Ectodermal cell (in vitro differentiated cells): ENCODE measurements around the gene GRID2.
A peak's percentile ranks its signal among the peaks of the same experiment; 100 is the strongest.

Source experiments
- H3K27ac ChIP-seq: 2 replicates; pipeline ENCODE4 v1.7.0; 2013; ENCODE audit warnings: mild to moderate bottlenecking, low read depth, low read length; ENCODE audit not compliant: insufficient read depth, poor library complexity, severe bottlenecking
- H3K27me3 ChIP-seq: 2 replicates; pipeline ENCODE4 v1.7.0; 2013; ENCODE audit warnings: mild to moderate bottlenecking, low read length; ENCODE audit not compliant: insufficient read depth, control insufficient read depth, poor library complexity, severe bottlenecking
- H3K36me3 ChIP-seq: one replicate; pipeline ENCODE4 v1.7.0; 2013; ENCODE audit warnings: low read length; ENCODE audit not compliant: control insufficient read depth, insufficient read depth
- H3K4me1 ChIP-seq: one replicate; pipeline ENCODE4 v1.7.0; 2013; ENCODE audit warnings: low read length; ENCODE audit not compliant: control insufficient read depth, insufficient read depth
- H3K4me3 ChIP-seq: 2 replicates; pipeline ENCODE4 v1.7.0; 2013; ENCODE audit warnings: low read depth, low read length, control low read depth; ENCODE audit not compliant: insufficient read depth
- H3K9me3 ChIP-seq: 2 replicates; pipeline ENCODE4 v1.7.0; 2013; ENCODE audit warnings: mild to moderate bottlenecking, low read length, moderate library complexity; ENCODE audit not compliant: control insufficient read depth
- WGBS, 2 experiments: methylation state at CpG; one replicate each; pipeline ENCODE4 v1.1.7; 2013; ENCODE audit warnings: missing lambda C conversion rate in 2 of 2; 5-methylcytosine and 5-hydroxymethylcytosine counted together

Gene GRID2

GRCh38 chr4:93466446-93466845 is 1162.7 kb downstream of the GRID2 start:
- Histone ChIP-seq H3K4me3 (no peak overlapping the region), H3K9me3 (no peaks in the 10 kb centered on the region), H3K27me3 (no peaks in the 10 kb centered on the region), H3K27ac (peak overlapping the region; percentile 20), H3K4me1 (peaks cover 6% of the 10 kb centered on the region), H3K36me3 (no peaks in the 10 kb centered on the region)
- 75 to 80% methylated on average over 2 of the region's 2 CpGs for whole genome bisulfite sequencing, 2 experiments

GRCh38 chr4:93467484-93468155 is 1163.9 kb downstream of the GRID2 start:
- 72 to 75% methylated on average over 1 of the region's 1 CpG for WGBS, 2 experiments
- Histone ChIP-seq H3K4me1 (peaks cover 6% of the 10 kb centered on the region), H3K36me3 (no peaks in the 10 kb centered on the region)

GRCh38 chr4:93469560-93469959 is 1165.8 kb downstream of the GRID2 start:
- H3K4me1 ChIP-seq = peaks cover 6% of the 10 kb centered on the region
- H3K9me3 ChIP-seq = no peaks in the 10 kb centered on the region
- 84 to 97% methylated on average over 3 of the region's 3 CpGs for WGBS, 2 experiments
- H3K27ac ChIP-seq = no peak overlapping the region
- H3K27me3 ChIP-seq = no peaks in the 10 kb centered on the region
- no peak overlapping the region for H3K4me3 ChIP-seq
- H3K36me3 ChIP-seq = no peaks in the 10 kb centered on the region

More at GRCh38 chr4:93467484-93468155, 1163.9 kb downstream of the GRID2 start:
- Histone ChIP-seq H3K4me3 (no peak overlapping the region), H3K27me3 (no peaks in the 10 kb centered on the region), H3K9me3 (no peaks in the 10 kb centered on the region), H3K27ac (no peak overlapping the region)

- no peaks in the 10 kb centered on the region for H3K27me3 ChIP-seq
- no peaks in the 10 kb centered on the region for H3K36me3 ChIP-seq
- H3K9me3 ChIP-seq = no peaks in the 10 kb centered on the region
- WGBS, 2 experiments = 83 to 92% methylated on average over 2 of the region's 2 CpGs
- no peak overlapping the region for H3K27ac ChIP-seq
- H3K4me3 ChIP-seq = no peak overlapping the region
- H3K4me1 ChIP-seq = no peaks in the 10 kb centered on the region
These were observed 1172.0 kb downstream of the GRID2 start for GRCh38 chr4:93475730-93476129.

- Histone ChIP-seq H3K36me3 (no peaks in the 10 kb centered on the region), H3K4me1 (no peaks in the 10 kb centered on the region), H3K9me3 (no peaks in the 10 kb centered on the region), H3K4me3 (no peak overlapping the region), H3K27ac (no peak overlapping the region), H3K27me3 (no peaks in the 10 kb centered on the region)
- 100% methylated on average over 1 of the region's 1 CpG for WGBS, 2 experiments
These were observed 1175.0 kb downstream of the GRID2 start for GRCh38 chr4:93478805-93479204.

- no peak overlapping the region for H3K4me3 ChIP-seq
- 84% methylated on average over 1 of the region's 1 CpG for WGBS, 2 experiments
These were observed 1176.7 kb downstream of the GRID2 start for GRCh38 chr4:93480452-93480851.

GRCh38 chr4:93495346-93495745 is 1191.6 kb downstream of the GRID2 start:
- H3K4me1 ChIP-seq = no peaks in the 10 kb centered on the region
- no peak overlapping the region for H3K4me3 ChIP-seq
- H3K36me3 ChIP-seq = no peaks in the 10 kb centered on the region
- H3K27ac ChIP-seq = no peak overlapping the region
- no peaks in the 10 kb centered on the region for H3K9me3 ChIP-seq
- WGBS, 2 experiments = 92 to 95% methylated on average over 3 to 4 of the region's 4 CpGs
- H3K27me3 ChIP-seq = no peaks in the 10 kb centered on the region

More at GRCh38 chr4:93480452-93480851, 1176.7 kb downstream of the GRID2 start:
- no peaks in the 10 kb centered on the region for H3K4me1 ChIP-seq
- H3K9me3 ChIP-seq = no peaks in the 10 kb centered on the region
- H3K36me3 ChIP-seq = no peaks in the 10 kb centered on the region
- H3K27ac ChIP-seq = no peak overlapping the region
- no peaks in the 10 kb centered on the region for H3K27me3 ChIP-seq

- Histone ChIP-seq H3K9me3 (no peaks in the 10 kb centered on the region), H3K4me3 (no peak overlapping the region), H3K27ac (no peak overlapping the region), H3K4me1 (no peaks in the 10 kb centered on the region), H3K36me3 (no peaks in the 10 kb centered on the region), H3K27me3 (no peaks in the 10 kb centered on the region)
- 89 to 90% methylated on average over 2 to 3 of the region's 3 CpGs for WGBS, 2 experiments
These were observed 1197.5 kb downstream of the GRID2 start for GRCh38 chr4:93501244-93501643.

GRCh38 chr4:93501946-93502345 is 1198.2 kb downstream of the GRID2 start:
- Histone ChIP-seq H3K9me3 (no peaks in the 10 kb centered on the region), H3K36me3 (no peaks in the 10 kb centered on the region), H3K4me1 (no peaks in the 10 kb centered on the region), H3K4me3 (no peak overlapping the region), H3K27me3 (no peaks in the 10 kb centered on the region), H3K27ac (no peak overlapping the region)
- 97 to 100% methylated on average over 3 of the region's 3 CpGs for WGBS, 2 experiments

GRCh38 chr4:93502991-93503390 is 1199.2 kb downstream of the GRID2 start:
- 78 to 88% methylated on average over 1 of the region's 2 CpGs for WGBS, 2 experiments
- no peaks in the 10 kb centered on the region for H3K9me3 ChIP-seq

More at GRCh38 chr4:93502991-93503390, 1199.2 kb downstream of the GRID2 start:
- H3K4me1 ChIP-seq = no peaks in the 10 kb centered on the region
- no peaks in the 10 kb centered on the region for H3K36me3 ChIP-seq
- H3K27ac ChIP-seq = no peak overlapping the region
- no peaks in the 10 kb centered on the region for H3K27me3 ChIP-seq
- H3K4me3 ChIP-seq = no peak overlapping the region
